ENCODE data around the gene TNFRSF8. TPM values are rescaled to one million over a fixed set of nuclear protein-coding genes. Genes with fewer than 3 reads are reported as not detected.
A peak's percentile ranks its signal among the peaks of the same experiment; 100 is the strongest.

TNFRSF8 gene
- total RNA-seq, 2 experiments from 2014 or later, result 0.14 TPM; not detected in 1

- H3K36me3 ChIP-seq (ENCODE audit: insufficient read depth, low read length), result no peaks in the 10 kb centered on the region
- H3K4me1 ChIP-seq (ENCODE audit: insufficient read depth, low read length), result peaks cover 77% of the 10 kb centered on the region
- H3K4me3 Mint-ChIP-seq, result no peak overlapping the region
- no peaks in the 10 kb centered on the region for H3K9me3 Mint-ChIP-seq
- H3K4me3 ChIP-seq (ENCODE audit: low read length), result no peak overlapping the region
- H3K4me1 Mint-ChIP-seq (ENCODE audit: low read depth), result peaks cover 56% of the 10 kb centered on the region
- intact Hi-C loops (cut with DNase I, micrococcal nuclease), result loop anchor here in 1 of 2 experiments (10.0 kb wide), 1 partner anchor 311 kb away; no protein-coding TSS in a partner anchor
- H3K27ac Mint-ChIP-seq, result peak overlapping the region; percentile 54
- ATAC-seq (ENCODE audit: poor library complexity) (no peak), DNase-seq (no peak)
- no peaks in the 10 kb centered on the region for H3K9me3 ChIP-seq (ENCODE audit: control insufficient read depth in 1 of 2, insufficient read depth in 1 of 2, low read length in 2 of 2)
- H3K36me3 Mint-ChIP-seq (ENCODE audit: low read depth), result no peaks in the 10 kb centered on the region
- H3K27ac ChIP-seq (ENCODE audit: low read depth in 1 of 2, low read length in 2 of 2), result peak overlapping the region in 1 of 2 donors; percentile 45
- H3K27me3 Mint-ChIP-seq, result no peaks in the 10 kb centered on the region
- H3K27me3 ChIP-seq (ENCODE audit: control insufficient read depth in 1 of 2, insufficient read depth in 2 of 2, low read length in 2 of 2), result no peaks in the 10 kb centered on the region
- TF ChIP-seq CTCF (IDR thresholded peaks at IDR 0.05), result no peak
- POLR2A ChIA-PET, result interaction anchor here (1.1 to 1.4 kb wide), 2 partner anchors 11 to 34 kb away, joined by 3 read pairs; no protein-coding TSS in a partner anchor
- CTCF ChIA-PET, result no interaction called here
Observed at GRCh38 chr1:12144236-12144635, 81.1 kb downstream of the TNFRSF8 start.

GRCh38 chr1:12144969-12145368 is 81.9 kb downstream of the TNFRSF8 start:
- H3K4me1 ChIP-seq (ENCODE audit: insufficient read depth, low read length), result peaks cover 85% of the 10 kb centered on the region
- Mint-ChIP-seq H3K9me3 (no peaks in the 10 kb centered on the region), H3K27me3 (no peaks in the 10 kb centered on the region), H3K4me3 (no peak overlapping the region), H3K27ac (peak overlapping the region; percentile 36), H3K36me3 (ENCODE audit: low read depth) (no peaks in the 10 kb centered on the region), H3K4me1 (ENCODE audit: low read depth) (peaks cover 63% of the 10 kb centered on the region)
- H3K4me3 ChIP-seq (ENCODE audit: low read length), result no peak overlapping the region
- ChIA-PET POLR2A (no interaction called here), CTCF (no interaction called here)
- intact Hi-C loops (cut with DNase I, micrococcal nuclease), result loop anchor here in 1 of 2 experiments (10.0 kb wide), 1 partner anchor 310 kb away; no protein-coding TSS in a partner anchor
- no peaks in the 10 kb centered on the region for H3K36me3 ChIP-seq (ENCODE audit: insufficient read depth, low read length)
- peaks cover 0 to 3% of the 10 kb centered on the region in 2 experiments for H3K9me3 ChIP-seq (ENCODE audit: control insufficient read depth in 1 of 2, insufficient read depth in 1 of 2, low read length in 2 of 2)
- TF ChIP-seq CTCF (IDR thresholded peaks at IDR 0.05), result no peak
- ATAC-seq (ENCODE audit: poor library complexity) (no peak), DNase-seq (no peak)
- H3K27ac ChIP-seq (ENCODE audit: low read depth in 1 of 2, low read length in 2 of 2), result no peak overlapping the region
- H3K27me3 ChIP-seq (ENCODE audit: control insufficient read depth in 1 of 2, insufficient read depth in 2 of 2, low read length in 2 of 2), result no peaks in the 10 kb centered on the region

GRCh38 chr1:12145616-12146342 is 82.7 kb downstream of the TNFRSF8 start:
- ChIA-PET CTCF (interaction anchor here (0.6 to 6.4 kb wide), 2 partner anchors 21 to 152 kb away, joined by 3 to 37 read pairs; no protein-coding TSS in a partner anchor), POLR2A (no interaction called here)
- Mint-ChIP-seq H3K9me3 (no peaks in the 10 kb centered on the region), H3K36me3 (ENCODE audit: low read depth) (no peaks in the 10 kb centered on the region), H3K4me3 (no peak overlapping the region), H3K4me1 (ENCODE audit: low read depth) (peaks cover 72% of the 10 kb centered on the region), H3K27ac (peak overlapping the region; percentile 96), H3K27me3 (no peaks in the 10 kb centered on the region)
- Histone ChIP-seq H3K36me3 (ENCODE audit: insufficient read depth, low read length) (no peaks in the 10 kb centered on the region), H3K27me3 (ENCODE audit: control insufficient read depth in 1 of 2, insufficient read depth in 2 of 2, low read length in 2 of 2) (no peaks in the 10 kb centered on the region), H3K4me1 (ENCODE audit: insufficient read depth, low read length) (peaks cover 90% of the 10 kb centered on the region), H3K9me3 (ENCODE audit: control insufficient read depth in 1 of 2, insufficient read depth in 1 of 2, low read length in 2 of 2) (peaks cover 0 to 4% of the 10 kb centered on the region in 2 experiments), H3K4me3 (ENCODE audit: low read length) (no peak overlapping the region), H3K27ac (ENCODE audit: low read depth in 1 of 2, low read length in 2 of 2) (no peak overlapping the region)
- no peak for DNase-seq
- no peak for ATAC-seq (ENCODE audit: poor library complexity)
- intact Hi-C loops (cut with DNase I, micrococcal nuclease), result loop anchor here in 1 of 2 experiments (10.0 kb wide), 1 partner anchor 309 kb away; no protein-coding TSS in a partner anchor
- no peak for TF ChIP-seq CTCF (IDR thresholded peaks at IDR 0.05)

All from CD4-positive, alpha-beta T cell (primary cell).